ENCODE measurements around the gene MPV17L2. TPM values are rescaled to one million over a fixed set of nuclear protein-coding genes. Genes with fewer than 3 reads are reported as not detected.

MPV17L2 gene
- polyA plus RNA-seq, 2 of the 4 experiments (the other 2 are of a cell fraction): 8.3 to 13.9 TPM

GRCh38 chr19:18143902-18144301 is 49.1 kb upstream of the MPV17L2 start:
- Histone ChIP-seq H3K9me3 (no peaks in the 10 kb centered on the region), H3K4me2 (no peak overlapping the region), H3K4me3 (no peak overlapping the region), H3K4me1 (no peaks in the 10 kb centered on the region), H3K27ac (no peak overlapping the region)
- FAIRE-seq (no peak), ATAC-seq (no peak), DNase-seq (ENCODE audit: low read depth in 1 of 2, low spot score in 1 of 2) (no peak)
- no CpG with 5 or more reads among the region's 3 CpGs for WGBS (ENCODE audit: missing lambda C conversion rate)
- TF ChIP-seq NR3C1 (IDR thresholded peaks at IDR 0.05) (no peak), EHF (CRISPR knock-in tag; IDR thresholded peaks at IDR 0.05) (no peak), MAZ (IDR thresholded peaks at IDR 0.05; ENCODE audit: borderline replicate concordance, low read depth, low read length) (no peak), JUNB (IDR thresholded peaks at IDR 0.05) (no peak), HOXA7 (CRISPR knock-in tag; IDR thresholded peaks at IDR 0.05) (no peak), HMGXB4 (CRISPR knock-in tag; IDR thresholded peaks at IDR 0.05; ENCODE audit: borderline replicate concordance) (no peak), EP300 (IDR thresholded peaks at IDR 0.05) (no peak), RAD21 (conservative IDR thresholded peaks at IDR 0.05 in 1 of 2, IDR thresholded peaks at IDR 0.05 in 1 of 2) (no peak), ZFP36 (IDR thresholded peaks at IDR 0.05; ENCODE audit: borderline replicate concordance, partially characterized antibody) (peak; percentile 54)
- ChIA-PET CTCF (interaction anchor here (1.4 kb wide), 1 partner anchor 8 kb away, joined by 6 read pairs; the partner anchor contains the start of gene PIK3R2), POLR2A (no interaction called here)

- Histone ChIP-seq H3K4me1 (no peaks in the 10 kb centered on the region), H3K4me2 (no peak overlapping the region), H3K9me3 (no peaks in the 10 kb centered on the region), H3K4me3 (no peak overlapping the region), H3K27ac (no peak overlapping the region)
- POLR2A ChIA-PET: no interaction called here
- TF ChIP-seq FOSL2 (IDR thresholded peaks at IDR 0.05) (no peak), FOSL2 (CRISPR knock-in tag; IDR thresholded peaks at IDR 0.05) (no peak), POLR2A (IDR thresholded peaks at IDR 0.05; ENCODE audit: low read length) (no peak), HDAC2 (IDR thresholded peaks at IDR 0.05) (no peak), RCOR1 (IDR thresholded peaks at IDR 0.05; ENCODE audit: low read depth, low read length) (no peak), CTCF (IDR thresholded peaks at IDR 0.05) (no peak), EHMT2 (IDR thresholded peaks at IDR 0.05; ENCODE audit: low read depth) (no peak), ZNF302 (CRISPR knock-in tag; IDR thresholded peaks at IDR 0.05) (no peak), ESRRA (IDR thresholded peaks at IDR 0.05; ENCODE audit: borderline replicate concordance, low read length) (no peak), SMC3 (IDR thresholded peaks at IDR 0.05) (no peak), BHLHE40 (IDR thresholded peaks at IDR 0.05; ENCODE audit: low read depth, low read length) (no peak), ATOH8 (CRISPR knock-in tag; IDR thresholded peaks at IDR 0.05; ENCODE audit: low read depth) (no peak), SREBF2 (IDR thresholded peaks at IDR 0.05) (no peak), REST (IDR thresholded peaks at IDR 0.05) (no peak), NPAS2 (CRISPR knock-in tag; IDR thresholded peaks at IDR 0.05; ENCODE audit: borderline replicate concordance) (no peak), RFX5 (IDR thresholded peaks at IDR 0.05) (no peak)
- no peak for ATAC-seq
- no peak for FAIRE-seq
- 100% methylated on average over 2 of the region's 16 CpGs for WGBS (ENCODE audit: missing lambda C conversion rate)
- CTCF ChIA-PET: interaction anchor here (1.0 to 1.5 kb wide), 3 partner anchors 36 to 108 kb away, joined by 3 read pairs; no protein-coding TSS in a partner anchor
- no peak for DNase-seq (ENCODE audit: low read depth in 1 of 2, low spot score in 1 of 2)
Measured at GRCh38 chr19:18144361-18144760, 48.7 kb upstream of the MPV17L2 start.

Measured in A549 (cell line).